Neural progenitor cell (in vitro differentiated cells): Measurements from ENCODE around the gene EMILIN2.

Experiments
- CTCF ChIP-seq: fragments of 200-600 bp; sonication (generic); IDR thresholded peaks from 2 replicates; pipeline ENCODE4 v1.5.1; 2017; ENCODE audit warnings: antibody characterized with exemption, mild to moderate bottlenecking
- EZH2 ChIP-seq: fragments of 200-600 bp; sonication (generic); IDR thresholded peaks from 2 replicates; pipeline ENCODE4 v1.6.1; 2017; ENCODE audit warnings: antibody characterized with exemption, mild to moderate bottlenecking, moderate library complexity
- EZH2phosphoT487 ChIP-seq: fragments of 200-600 bp; sonication (generic); IDR thresholded peaks from 2 replicates; pipeline ENCODE4 v1.6.1; 2017; ENCODE audit warnings: antibody characterized with exemption

- TF ChIP-seq EZH2 (no peak), CTCF (no peak), EZH2phosphoT487 (no peak)
Measured at GRCh38 chr18:2897448-2898185, 50.8 kb downstream of the EMILIN2 start.
